A549 treated with AZD9567 at 1 μM for 4 hours (cell line): Measurements from ENCODE around the gene NOL11. TPM values are rescaled to one million over a fixed set of nuclear protein-coding genes. Genes with fewer than 3 reads are reported as not detected.

ENCODE experiments used
- total RNA-seq: library from RNA; stranded (reverse); fragments of 200-300 nt; extraction: Qiagen RNA extraction; gene quantifications from 5 replicates; pipeline ENCODE4 v1.2.3, GENCODE V29; 2022; ENCODE audit not compliant: insufficient read depth

Gene NOL11
- 70.9 to 92.5 TPM (median 76.6 TPM) in 5 replicates for total RNA-seq

GRCh38 chr17:67717624-67718324 lies at the start of gene NOL11:
TSS of gene NOL11 (plus strand) at chr17:67717936. CDS start at chr17:67717948, 12 bp downstream.

Other genes starting within 250 kb of the NOL11 start
- gene BPTF, start 107.6 kb downstream of the NOL11 start, total RNA-seq = 35.0 to 48.6 TPM (median 37.0 TPM) in 5 replicates